ENCODE results near the gene MPV17L.
"Not testable (repeated sequence)": the region's sequence is repeated elsewhere in the genome, so short reads cannot be mapped to it uniquely, and the experiment has no call there.

MPV17L gene

DNA sequence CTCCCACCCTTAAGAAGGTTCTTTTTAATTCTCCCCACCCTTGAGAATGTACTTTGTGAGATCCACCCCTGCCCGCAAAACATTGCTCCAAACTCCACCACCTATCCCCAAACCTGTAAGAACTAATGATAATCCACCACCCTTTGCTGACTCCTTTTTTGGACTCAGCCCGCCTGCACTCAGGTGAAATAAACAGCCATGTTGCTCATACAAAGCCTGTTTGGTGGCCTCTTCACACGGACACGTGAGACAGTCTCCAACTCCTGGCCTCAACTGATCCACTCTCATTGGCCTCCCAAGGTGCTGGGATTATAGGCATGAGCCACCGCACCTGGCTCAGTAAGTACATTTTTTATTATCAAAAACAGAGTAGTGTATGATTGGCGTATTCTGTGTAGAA lies 13.9 kb downstream of the MPV17L start:
- not testable (repeated sequence) for DNase-seq (ENCODE audit: low spot score)

DNA sequence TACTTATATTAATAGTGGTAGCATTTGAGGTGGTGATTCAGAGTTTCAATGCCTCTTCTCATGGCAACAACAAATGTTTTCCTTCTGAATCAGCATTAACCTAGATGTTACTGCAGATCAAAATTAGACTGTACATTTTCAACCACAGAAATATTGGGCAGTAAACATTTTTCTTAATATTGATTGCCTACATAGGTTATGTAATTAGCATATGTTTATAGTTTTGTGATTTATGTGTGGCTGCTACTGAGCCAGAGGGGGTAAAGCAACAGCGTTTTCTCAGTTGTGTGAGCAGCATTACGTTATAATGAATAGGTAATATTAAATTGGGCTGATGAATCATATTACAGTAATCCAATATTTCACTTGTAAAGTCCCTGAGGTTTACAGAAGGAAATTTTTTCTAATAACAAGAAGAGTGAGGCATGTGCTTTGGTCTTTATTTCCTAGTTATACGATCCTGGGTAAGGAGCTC lies 20.0 kb downstream of the MPV17L start:
- no peak for DNase-seq (ENCODE audit: low spot score)

GRCh38 chr16:15417197-15417596 lies 21.6 kb downstream of the MPV17L start:
- DNase-seq (ENCODE audit: low spot score), result no peak

DNA sequence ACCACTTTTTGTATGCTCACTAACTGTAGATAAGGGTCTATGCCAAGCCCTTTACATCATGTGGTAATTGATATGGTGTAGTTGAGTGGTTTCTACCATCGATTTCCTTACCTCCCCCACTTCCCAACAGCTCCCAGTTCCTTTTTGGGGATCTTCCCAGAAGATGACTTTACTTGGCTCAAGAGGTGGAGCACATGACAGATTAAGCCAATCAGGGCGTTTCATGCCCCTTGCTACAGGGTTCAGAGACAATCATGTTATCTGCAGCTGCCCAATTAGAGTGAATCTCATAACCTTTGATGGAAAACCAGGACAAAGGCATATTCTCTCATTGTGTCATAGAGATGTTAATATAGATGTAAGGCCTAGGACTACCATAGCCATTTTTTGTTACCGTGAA lies 22.7 kb downstream of the MPV17L start:
- no peak for DNase-seq (ENCODE audit: low spot score)

GRCh38 chr16:15421696-15422095 lies 26.1 kb downstream of the MPV17L start:
- not testable (repeated sequence) for DNase-seq (ENCODE audit: low spot score)

- DNase-seq (ENCODE audit: low spot score), result no peak
Observed at GRCh38 chr16:15422222-15422621, 26.7 kb downstream of the MPV17L start.

DNA sequence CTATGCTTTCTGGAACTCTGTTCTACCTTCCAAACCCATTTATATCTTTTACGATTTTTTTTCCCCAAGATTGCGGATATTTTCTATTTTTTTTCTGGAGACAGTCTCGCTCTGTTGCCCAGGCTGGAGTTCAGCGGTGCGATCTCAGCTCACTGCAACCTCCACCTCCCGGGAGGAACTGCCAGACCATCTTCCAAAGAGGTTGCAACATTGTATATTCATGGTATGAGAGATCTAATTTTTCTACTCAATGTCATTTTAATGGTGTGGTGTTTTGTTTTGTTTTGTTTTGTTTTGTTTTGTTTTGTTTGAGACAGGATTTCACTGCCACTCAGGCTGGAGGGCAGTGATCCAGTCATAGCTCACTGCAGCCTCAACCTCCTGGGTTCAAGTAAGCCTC lies 30.3 kb downstream of the MPV17L start:
- no peak for DNase-seq (ENCODE audit: low spot score)

- no peak for DNase-seq (ENCODE audit: low spot score)
Observed at GRCh38 chr16:15426796-15427195, 31.2 kb downstream of the MPV17L start.

- peak; percentile 37 for DNase-seq (ENCODE audit: low spot score)
Observed at GRCh38 chr16:15427648-15428239, 32.2 kb downstream of the MPV17L start.

DNA sequence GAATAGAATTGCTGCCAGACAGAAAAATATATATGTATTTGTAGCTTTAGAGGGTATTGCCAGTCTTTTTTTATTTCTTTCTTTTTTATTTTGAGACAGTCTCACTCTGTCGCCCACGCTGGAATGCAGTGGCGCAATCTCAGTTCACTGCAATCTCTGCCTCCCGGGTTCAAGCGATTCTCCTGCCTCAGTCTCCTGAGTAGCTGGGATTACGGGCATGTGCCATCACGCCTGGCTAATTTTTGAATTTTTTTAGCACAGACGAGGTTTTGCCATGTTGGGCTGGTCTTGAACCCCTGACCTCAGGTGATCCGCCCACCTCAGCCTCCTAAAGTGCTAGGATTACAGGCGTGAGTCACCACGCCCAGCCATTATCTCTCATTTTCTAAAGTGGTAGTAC lies 35.3 kb downstream of the MPV17L start:
- not testable (repeated sequence) for DNase-seq (ENCODE audit: low spot score)

DNA sequence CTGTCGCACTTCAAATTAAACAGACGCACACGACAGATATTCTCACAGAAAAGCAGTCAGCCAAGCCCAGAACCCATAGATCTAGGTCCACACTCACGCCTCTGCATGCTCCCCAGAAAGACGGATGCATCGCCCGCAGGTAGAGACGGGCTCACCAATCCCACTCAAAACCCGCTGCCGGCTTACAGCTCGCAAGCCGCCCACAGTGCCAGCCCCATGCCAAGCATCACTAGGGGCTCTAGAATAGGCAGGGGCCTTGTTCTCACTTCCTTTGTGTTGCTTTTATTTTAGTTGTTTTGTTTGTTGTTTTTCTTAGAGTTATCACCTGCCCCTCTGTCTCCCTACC lies 38.5 kb downstream of the MPV17L start:
- no peak for DNase-seq (ENCODE audit: low spot score)

GRCh38 chr16:15434425-15435215 lies 39.1 kb downstream of the MPV17L start, which contains the start of gene BMERB1:
BMERB1 (plus strand) TSS chr16:15434588; CDS start chr16:15434654, 66 bp downstream.
- DNase-seq (ENCODE audit: low spot score), result peak; percentile 18

- no peak for DNase-seq (ENCODE audit: low spot score)
Observed at GRCh38 chr16:15435216-15435864, 39.8 kb downstream of the MPV17L start.

DNA sequence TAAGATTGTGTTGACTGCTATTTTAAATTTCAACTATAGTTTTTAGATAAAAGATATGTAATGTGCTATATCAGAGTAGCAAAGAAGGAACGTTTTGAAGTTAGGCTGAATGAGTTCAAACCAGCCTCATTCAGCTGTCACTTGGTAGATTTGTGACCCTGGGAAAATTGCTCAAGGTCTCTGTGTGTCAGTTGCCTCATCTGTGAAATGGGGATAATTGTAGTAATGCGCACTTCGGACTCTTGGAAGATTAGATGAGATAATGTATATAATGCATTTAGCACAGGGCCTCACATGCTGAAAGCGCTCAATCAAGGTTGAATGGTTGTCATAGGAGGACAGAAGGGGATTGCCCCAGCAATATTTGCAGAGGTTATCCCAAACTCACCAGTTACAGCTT lies 43.5 kb downstream of the MPV17L start:
- no peak for DNase-seq (ENCODE audit: low spot score)

- DNase-seq (ENCODE audit: low spot score), result no peak
Observed at GRCh38 chr16:15439521-15439920, 44.0 kb downstream of the MPV17L start.

DNA sequence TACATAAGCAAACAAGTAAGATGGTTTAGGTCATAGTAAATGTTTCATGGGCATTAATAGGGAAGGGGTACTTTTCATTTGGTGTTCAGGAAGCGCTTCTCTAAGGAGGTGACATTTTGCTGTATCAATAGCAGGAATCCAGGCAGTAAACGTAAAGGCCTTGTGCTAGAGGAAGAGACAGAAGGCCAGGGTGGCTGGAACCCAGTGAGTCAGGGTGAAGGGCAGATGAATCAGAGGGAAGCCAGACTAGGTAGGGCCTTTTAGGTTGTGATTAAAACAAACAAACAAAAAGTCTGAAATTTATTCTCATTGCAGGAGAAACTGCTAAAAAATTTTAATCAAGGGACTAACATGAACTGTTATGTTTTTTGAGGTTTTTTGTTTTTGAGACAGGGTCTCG lies 45.3 kb downstream of the MPV17L start:
- DNase-seq (ENCODE audit: low spot score), result no peak

- not testable (repeated sequence) for DNase-seq (ENCODE audit: low spot score)
Observed at GRCh38 chr16:15442140-15442539, 46.6 kb downstream of the MPV17L start.

GRCh38 chr16:15443753-15444152 lies 48.2 kb downstream of the MPV17L start:
- DNase-seq (ENCODE audit: low spot score), result no peak

DNA sequence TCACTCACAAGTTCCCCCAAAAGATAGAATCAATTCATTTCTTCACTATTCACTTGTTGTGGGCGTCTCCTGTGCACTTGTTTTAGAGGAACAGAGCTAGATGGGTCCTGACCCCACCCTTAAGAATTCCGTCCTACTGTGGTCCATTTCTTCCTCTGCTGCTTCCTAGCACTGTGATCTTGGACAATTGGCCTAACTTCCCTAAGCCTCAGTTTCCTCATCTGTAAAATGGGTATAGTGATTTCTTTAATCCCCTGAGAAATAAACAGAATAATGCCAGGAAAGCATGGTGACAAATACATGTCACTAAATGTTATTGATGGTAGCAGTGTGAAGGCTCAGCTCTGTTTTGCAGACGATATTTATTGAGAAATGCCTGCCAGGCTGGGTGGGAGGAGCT lies 48.7 kb downstream of the MPV17L start:
- DNase-seq (ENCODE audit: low spot score), result no peak

DNA sequence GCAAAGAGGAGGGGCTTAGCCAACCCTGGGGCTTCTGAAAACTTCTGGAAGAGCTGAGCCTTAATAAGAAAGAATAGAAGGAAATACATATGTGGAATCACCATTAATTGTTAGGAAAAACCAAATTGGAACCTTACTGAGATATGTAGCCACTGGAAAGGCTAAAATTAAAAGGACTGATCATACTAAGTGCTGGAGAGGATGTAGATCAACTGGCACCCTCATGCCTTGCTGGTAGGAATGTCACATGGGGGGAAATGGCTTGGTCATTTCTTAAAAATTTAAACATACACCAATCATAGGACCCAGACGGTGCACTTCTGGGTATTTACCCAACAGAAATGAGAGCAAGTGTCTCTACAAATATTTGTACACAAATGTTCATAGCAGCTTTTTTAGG lies 49.9 kb downstream of the MPV17L start:
- DNase-seq (ENCODE audit: low spot score), result no peak

- no peak for DNase-seq (ENCODE audit: low spot score)
Observed at GRCh38 chr16:15446901-15447300, 51.3 kb downstream of the MPV17L start.

GRCh38 chr16:15450624-15451023 lies 55.1 kb downstream of the MPV17L start:
- no peak for DNase-seq (ENCODE audit: low spot score)

DNA sequence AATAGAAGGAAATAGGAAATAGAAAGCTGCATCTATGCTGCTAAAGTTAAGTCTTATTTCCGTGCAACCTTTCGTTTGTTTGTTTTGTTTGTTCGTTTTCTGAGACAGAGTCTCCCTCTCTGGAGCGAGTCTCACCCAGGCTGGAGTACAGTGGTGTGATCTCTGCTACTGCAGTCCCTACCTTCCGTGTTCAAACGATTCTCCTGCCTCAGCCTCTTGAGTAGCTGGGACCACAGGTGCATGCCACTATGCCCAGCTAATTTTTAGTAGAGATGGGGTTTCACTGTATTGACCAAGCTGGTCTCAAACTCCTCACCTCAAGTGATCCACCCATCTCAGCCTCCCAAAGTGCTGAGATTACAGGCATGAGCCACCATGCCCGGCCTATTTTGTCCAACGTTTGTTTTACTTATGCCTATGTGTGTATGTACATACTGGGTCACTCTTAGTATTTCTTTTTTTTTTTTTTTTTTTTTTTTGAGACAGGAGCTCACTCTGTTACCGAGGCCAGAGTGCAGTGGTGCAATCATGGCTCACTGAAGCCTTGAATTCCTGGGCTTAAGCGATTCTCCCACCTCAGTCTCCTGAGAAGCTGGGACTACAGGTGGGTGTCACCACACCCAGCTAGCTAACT lies 55.7 kb downstream of the MPV17L start:
- DNase-seq (ENCODE audit: low spot score), result no peak

Data from germinal center (tissue), 1 donor.